ENCODE results near the gene NOC4L. TPM values are rescaled to one million over a fixed set of nuclear protein-coding genes. Genes with fewer than 3 reads are reported as not detected.

The NOC4L gene
- total RNA-seq, 1 experiment from 2014 or later = 29.8 TPM

GRCh38 chr12:132140918-132141841 is 3.1 kb upstream of the NOC4L start:
- Histone ChIP-seq H3K4me1 (ENCODE audit: control insufficient read depth, insufficient read depth, low read length) (peaks cover 16% of the 10 kb centered on the region; the same call in 1 of the 2 replicates), H3K4me3 (ENCODE audit: low read depth in 2 of 2, low read length in 2 of 2) (no peak overlapping the region), H3K36me3 (ENCODE audit: control insufficient read depth, insufficient read depth, low read length) (0 out of 2 replicates have a peak, but pooled peaks cover 5% of the 10 kb centered on the region), H3K9me3 (ENCODE audit: control insufficient read depth, insufficient read depth, low read depth, low read length) (no peaks in the 10 kb centered on the region), H3K27ac (ENCODE audit: low read length) (no peak overlapping the region), H3K27me3 (ENCODE audit: control insufficient read depth, insufficient read depth, low read length) (no peaks in the 10 kb centered on the region)
- DNase-seq (ENCODE audit: low read depth, low spot score) (no peak), ATAC-seq (no peak)
- ChIA-PET POLR2A (interaction anchor here (0.5 kb wide), 1 partner anchor 738 kb away, joined by 5 read pairs; no protein-coding TSS in a partner anchor), CTCF (no interaction called here)
- BruUV-seq (replicated peaks) = no TSS peak
- TF ChIP-seq CTCF (IDR thresholded peaks at IDR 0.05) = no peak
- TF ChIP-seq REST (IDR thresholded peaks at IDR 0.05; ENCODE audit: insufficient read depth in 1 of 2, low read depth in 2 of 2, low read length in 1 of 2) = no peak
- no peak for TF ChIP-seq TCF7L2 (IDR thresholded peaks at IDR 0.05; ENCODE audit: low read depth, low read length)
- TF ChIP-seq SIN3A (IDR thresholded peaks at IDR 0.05; ENCODE audit: borderline replicate concordance, insufficient read depth, low read depth, low read length) = no peak
- TF ChIP-seq POLR2AphosphoS5 (IDR thresholded peaks at IDR 0.05; ENCODE audit: low read depth, low read length) = no peak
- intact Hi-C loops (cut with micrococcal nuclease; ENCODE audit: unreplicated experiment) (no loop called here), in situ Hi-C loops (cut with HindIII; ENCODE audit: low pct_unique_long_range_greater_than_20kb, low sequenced_read_pairs) (no loop called here)

- H3K36me3 ChIP-seq (ENCODE audit: control insufficient read depth, insufficient read depth, low read length) = 0 out of 2 replicates have a peak, but pooled peaks cover 5% of the 10 kb centered on the region
- TF ChIP-seq REST (IDR thresholded peaks at IDR 0.05; ENCODE audit: insufficient read depth in 1 of 2, low read depth in 2 of 2, low read length in 1 of 2) = no peak
- H3K9me3 ChIP-seq (ENCODE audit: control insufficient read depth, insufficient read depth, low read depth, low read length) = no peaks in the 10 kb centered on the region
- H3K27ac ChIP-seq (ENCODE audit: low read length) = no peak overlapping the region
- H3K27me3 ChIP-seq (ENCODE audit: control insufficient read depth, insufficient read depth, low read length) = no peaks in the 10 kb centered on the region
- ATAC-seq (no peak), DNase-seq (ENCODE audit: low read depth, low spot score) (no peak)
- BruUV-seq (replicated peaks) = no TSS peak
- CTCF ChIA-PET = interaction anchor here (0.6 kb wide), 1 partner anchor 48 kb away, joined by 5 read pairs; no protein-coding TSS in a partner anchor
- H3K4me3 ChIP-seq (ENCODE audit: low read depth in 2 of 2, low read length in 2 of 2) = no peak overlapping the region
- H3K4me1 ChIP-seq (ENCODE audit: control insufficient read depth, insufficient read depth, low read length) = peaks cover 16% of the 10 kb centered on the region; the same call in 1 of the 2 replicates
- intact Hi-C loops (cut with micrococcal nuclease; ENCODE audit: unreplicated experiment) (no loop called here), in situ Hi-C loops (cut with HindIII; ENCODE audit: low pct_unique_long_range_greater_than_20kb, low sequenced_read_pairs) (no loop called here)
- POLR2A ChIA-PET = no interaction called here
These were observed 2.1 kb upstream of the NOC4L start for GRCh38 chr12:132141976-132142678.
